Stimulated activated CD4-positive, alpha-beta T cell treated with anti-CD3 and anti-CD28 coated beads, Interleukin-1b, Interleukin-23, amount 100 ng/mL, for 1 hour (primary cell): Measurements from ENCODE around the gene CLPTM1L.
"Not testable (repeated sequence)": the region's sequence is repeated elsewhere in the genome, so short reads cannot be mapped to it uniquely, and the experiment has no call there.

Experiments used
- DNase-seq, 2 donors: peaks; one replicate each; pipeline ENCODE4 v3.0.0-alpha.2; 2020; ENCODE audit warnings: low read depth in 2 of 2

Gene CLPTM1L

GRCh38 chr5:1328237-1329110 is 16.4 kb downstream of the CLPTM1L start:
- not testable (repeated sequence) for DNase-seq

- not testable (repeated sequence) for DNase-seq
These were observed 17.8 kb downstream of the CLPTM1L start for GRCh38 chr5:1326901-1327756.

GRCh38 chr5:1326532-1326875 is 18.4 kb downstream of the CLPTM1L start:
- DNase-seq = not testable (repeated sequence)

- no peak for DNase-seq
These were observed 18.9 kb downstream of the CLPTM1L start for GRCh38 chr5:1325870-1326531.

- no peak for DNase-seq
These were observed 19.6 kb downstream of the CLPTM1L start for GRCh38 chr5:1325191-1325741.

- no peak for DNase-seq
These were observed 20.1 kb downstream of the CLPTM1L start for GRCh38 chr5:1324719-1325190.

- no peak for DNase-seq
These were observed 20.6 kb downstream of the CLPTM1L start for GRCh38 chr5:1324301-1324700.

- DNase-seq = no peak
These were observed 21.1 kb downstream of the CLPTM1L start for GRCh38 chr5:1323803-1324173.

GRCh38 chr5:1322955-1323802 is 21.7 kb downstream of the CLPTM1L start:
- no peak for DNase-seq

GRCh38 chr5:1322036-1322900 is 22.6 kb downstream of the CLPTM1L start:
- DNase-seq = no peak

- no peak for DNase-seq
These were observed 23.3 kb downstream of the CLPTM1L start for GRCh38 chr5:1321576-1321975.

GRCh38 chr5:1320436-1321344 is 24.2 kb downstream of the CLPTM1L start:
- no peak for DNase-seq

GRCh38 chr5:1319436-1320256 is 25.3 kb downstream of the CLPTM1L start:
- DNase-seq = no peak

- no peak for DNase-seq
These were observed 26.1 kb downstream of the CLPTM1L start for GRCh38 chr5:1318659-1319251.

GRCh38 chr5:1317921-1318565 is 26.9 kb downstream of the CLPTM1L start:
- no peak for DNase-seq

- DNase-seq = no peak
These were observed 28.1 kb downstream of the CLPTM1L start for GRCh38 chr5:1316588-1317340.
